NB4 (cell line): ENCODE results near the gene CDKAL1.

ENCODE experiments used
- DNase-seq: peaks from one replicate; pipeline ENCODE4 v3.0.0; 2010; ENCODE audit warnings: low read depth
- H3K4me3 ChIP-seq: one replicate; pipeline ENCODE4 v1.5.1; 2011; ENCODE audit warnings: mild to moderate bottlenecking, low read depth, low read length, moderate library complexity
- CTCF ChIP-seq: IDR thresholded peaks from one replicate; pipeline ENCODE4 v1.5.1; 2012; ENCODE audit warnings: low read depth, low read length
- MAX ChIP-seq: IDR thresholded peaks from 2 replicates; pipeline ENCODE4 v1.6.1; 2011; ENCODE audit warnings: low read depth, low read length
- MYC ChIP-seq: IDR thresholded peaks from 2 replicates; pipeline ENCODE4 v1.6.1; 2011; ENCODE audit warnings: low read depth, low read length
- POLR2A ChIP-seq: IDR thresholded peaks from 2 replicates; pipeline ENCODE4 v1.6.1; 2011; ENCODE audit warnings: mild to moderate bottlenecking; ENCODE audit not compliant: insufficient read length; ENCODE audit errors: extremely low read depth

CDKAL1 gene

GRCh38 chr6:20680697-20681165, 146.5 kb downstream of the CDKAL1 start:
- TF ChIP-seq MAX (no peak), POLR2A (no peak), MYC (no peak), CTCF (no peak)

GRCh38 chr6:20681243-20681684, 147.0 kb downstream of the CDKAL1 start:
- TF ChIP-seq CTCF (no peak), MYC (no peak), MAX (no peak), POLR2A (no peak)
- no peak overlapping the region for H3K4me3 ChIP-seq
- no peak for DNase-seq

More at GRCh38 chr6:20680697-20681165, 146.5 kb downstream of the CDKAL1 start:
- no peak for DNase-seq
- no peak overlapping the region for H3K4me3 ChIP-seq

- TF ChIP-seq POLR2A (no peak), MAX (no peak), CTCF (no peak), MYC (no peak)
- DNase-seq, result no peak
- H3K4me3 ChIP-seq, result no peak overlapping the region
Observed at GRCh38 chr6:20684474-20684873, 150.2 kb downstream of the CDKAL1 start.

- no peak for TF ChIP-seq CTCF
- no peak for TF ChIP-seq POLR2A
- no peak for TF ChIP-seq MYC
- no peak for TF ChIP-seq MAX
- H3K4me3 ChIP-seq, result no peak overlapping the region
- no peak for DNase-seq
Observed at GRCh38 chr6:20686142-20686541, 151.9 kb downstream of the CDKAL1 start.

- no peak for DNase-seq
- H3K4me3 ChIP-seq, result no peak overlapping the region
Observed at GRCh38 chr6:20687494-20687893, 153.2 kb downstream of the CDKAL1 start.

More at GRCh38 chr6:20687494-20687893, 153.2 kb downstream of the CDKAL1 start:
- no peak for TF ChIP-seq MYC
- no peak for TF ChIP-seq MAX
- no peak for TF ChIP-seq POLR2A
- no peak for TF ChIP-seq CTCF
